CD4-positive, alpha-beta T cell treated with Interleukin-12 subunit alpha and Interleukin-12 subunit beta, for 1 hour (primary cell): Measurements from ENCODE around the gene HOXA9.

Experiments
- DNase-seq: peaks from one replicate; pipeline ENCODE4 v3.0.0-alpha.2; 2020

Gene HOXA9

DNA sequence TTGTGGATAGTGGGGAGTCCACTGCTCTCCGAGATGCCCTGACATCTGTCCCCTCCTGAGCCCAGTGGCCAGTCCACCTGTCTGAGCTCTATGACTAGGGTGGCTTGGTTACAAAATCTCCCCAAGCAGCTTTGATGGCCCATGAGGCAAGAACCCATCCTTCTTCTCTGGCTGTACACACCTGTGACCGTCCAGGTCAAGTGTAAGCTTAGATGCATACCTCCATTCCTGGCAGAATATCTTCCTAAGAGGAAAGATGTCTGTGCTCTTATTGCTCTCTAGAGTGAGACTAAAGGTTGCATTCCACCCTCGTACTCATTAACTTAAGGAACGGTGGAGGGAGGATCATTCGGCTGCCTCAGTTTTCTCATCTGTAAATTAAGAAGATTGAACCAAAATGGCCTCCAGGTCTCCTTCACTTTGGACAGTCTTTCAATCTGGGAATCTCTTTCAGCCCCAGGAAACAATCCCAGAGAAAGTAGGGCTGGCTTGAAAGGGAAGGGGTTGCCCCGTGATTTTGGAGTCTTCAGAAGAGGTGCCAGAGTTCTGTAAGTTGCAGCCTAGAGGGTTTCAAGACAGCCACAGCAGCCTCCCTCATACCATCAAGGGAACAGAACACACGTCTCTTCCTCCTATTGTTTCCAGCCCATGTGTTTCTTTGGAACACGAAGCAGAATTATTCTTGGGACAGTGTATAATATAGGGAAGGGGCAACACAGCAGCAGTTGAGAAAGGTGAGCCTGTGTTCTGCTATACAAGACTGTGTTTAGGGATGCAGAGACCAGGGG is 40.2 kb downstream of the HOXA9 start:
- DNase-seq, result no peak

DNA sequence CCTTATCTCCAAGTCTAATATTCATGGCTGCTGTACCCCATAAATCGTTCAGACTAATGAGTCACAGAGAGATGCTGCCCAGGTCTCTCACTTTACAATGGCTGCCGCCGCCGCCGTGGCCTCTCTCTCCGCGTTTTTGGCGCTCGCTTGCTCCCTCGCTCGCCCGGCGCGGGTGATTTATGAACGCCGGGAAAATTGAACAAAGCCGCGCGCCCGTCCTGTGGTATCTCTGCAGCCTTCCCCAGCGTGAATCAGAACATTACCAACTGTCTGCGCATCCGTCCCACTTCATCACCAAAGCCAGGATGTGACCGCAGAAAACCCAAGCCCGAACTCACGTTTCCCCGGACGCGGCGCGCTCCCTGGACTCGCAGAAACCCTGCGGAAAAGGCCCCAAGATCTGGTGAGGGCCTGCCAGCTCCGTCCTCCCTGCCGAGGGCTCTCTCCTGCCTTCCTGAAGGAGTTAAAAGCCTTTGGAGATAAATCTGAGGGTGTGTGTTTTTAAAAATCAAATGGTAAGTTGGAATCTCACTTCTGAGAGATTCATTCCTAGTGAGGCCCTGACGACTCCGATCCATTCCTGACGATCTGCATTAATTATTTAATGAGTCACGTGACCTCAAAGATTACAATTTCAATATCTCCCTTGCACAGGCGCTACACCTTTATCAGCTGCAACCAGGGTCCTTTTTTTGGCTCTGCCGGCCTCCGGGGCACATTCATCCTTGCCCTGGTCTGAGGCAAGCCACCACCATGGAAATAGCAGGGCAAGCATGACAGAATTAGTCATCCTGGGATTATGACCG is 41.0 kb downstream of the HOXA9 start:
- DNase-seq, result no peak

DNA sequence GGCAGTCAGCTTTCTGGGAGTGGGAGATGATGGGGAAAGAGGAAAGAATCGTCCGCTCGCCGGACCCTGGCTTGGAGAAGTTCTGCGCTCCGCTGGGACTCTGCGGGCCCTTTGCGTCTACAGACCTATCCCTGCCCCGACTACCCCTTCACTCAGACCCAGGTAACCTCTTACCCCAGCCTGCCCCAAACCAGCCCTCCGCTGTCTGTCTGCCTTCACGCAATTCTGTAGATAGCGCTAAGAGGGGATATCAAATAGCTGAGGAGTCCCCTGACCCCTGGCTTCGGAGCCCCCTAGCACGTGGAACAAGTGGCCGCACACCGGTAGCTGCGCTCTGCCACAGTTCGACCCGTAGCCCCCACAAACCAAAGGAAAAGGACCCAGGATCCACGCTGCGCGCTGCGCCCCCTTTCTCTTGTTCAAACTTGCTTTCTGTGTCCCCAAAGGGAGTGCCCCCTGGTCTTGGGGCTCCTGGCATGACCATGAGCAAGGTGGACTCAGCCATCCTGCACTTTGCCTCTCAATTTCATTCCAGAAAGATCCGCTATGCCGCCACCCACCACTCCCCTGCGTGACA is 41.8 kb downstream of the HOXA9 start:
- no peak for DNase-seq

DNA sequence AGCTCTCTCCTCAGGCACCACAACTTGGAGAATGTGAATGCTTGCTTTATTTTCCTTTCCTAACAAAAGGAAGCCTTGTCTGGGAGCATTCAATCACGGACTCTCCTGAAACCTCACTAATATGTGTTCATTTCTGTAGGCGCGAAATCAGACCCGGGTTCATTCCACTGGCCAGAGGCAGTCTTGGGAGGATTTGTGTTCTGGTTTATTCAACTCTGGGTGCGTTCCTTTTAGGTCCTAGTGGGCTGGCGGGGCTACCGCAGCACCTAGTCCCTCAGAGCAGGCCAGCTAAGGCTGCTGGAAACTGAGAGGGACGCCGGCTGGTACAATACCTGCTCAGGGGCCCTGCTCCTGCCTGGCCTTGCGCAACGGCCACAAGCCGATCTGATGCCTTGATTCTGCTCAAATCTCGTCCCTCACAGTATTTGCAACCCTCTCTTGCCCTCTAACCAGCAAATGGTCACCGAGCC is 42.3 kb downstream of the HOXA9 start:
- DNase-seq, result no peak

GRCh38 chr7:27122077-27122910 is 43.0 kb downstream of the HOXA9 start:
- no peak for DNase-seq

- no peak for DNase-seq
These were observed 43.7 kb downstream of the HOXA9 start for GRCh38 chr7:27121684-27122076.

- no peak for DNase-seq
These were observed 45.9 kb downstream of the HOXA9 start for GRCh38 chr7:27119412-27119911.

DNA sequence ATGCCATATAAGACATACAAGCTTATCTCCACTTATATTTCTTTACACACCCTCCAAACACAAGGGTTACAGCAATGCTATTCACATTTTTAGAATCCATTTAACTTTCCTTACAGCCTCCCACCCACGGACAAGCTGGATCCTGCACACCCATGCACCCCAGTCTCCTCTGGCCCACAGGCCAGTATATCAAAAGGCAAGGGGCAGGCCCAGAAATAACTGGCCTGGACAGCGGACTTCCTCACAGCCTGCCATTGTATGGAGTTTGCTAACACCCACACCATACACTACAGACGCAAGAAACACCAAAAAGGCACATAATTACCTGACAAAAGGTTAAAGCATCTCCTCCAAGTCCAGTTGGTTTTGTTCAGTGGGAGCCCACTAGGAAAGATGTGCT is 46.8 kb downstream of the HOXA9 start:
- no peak for DNase-seq

DNA sequence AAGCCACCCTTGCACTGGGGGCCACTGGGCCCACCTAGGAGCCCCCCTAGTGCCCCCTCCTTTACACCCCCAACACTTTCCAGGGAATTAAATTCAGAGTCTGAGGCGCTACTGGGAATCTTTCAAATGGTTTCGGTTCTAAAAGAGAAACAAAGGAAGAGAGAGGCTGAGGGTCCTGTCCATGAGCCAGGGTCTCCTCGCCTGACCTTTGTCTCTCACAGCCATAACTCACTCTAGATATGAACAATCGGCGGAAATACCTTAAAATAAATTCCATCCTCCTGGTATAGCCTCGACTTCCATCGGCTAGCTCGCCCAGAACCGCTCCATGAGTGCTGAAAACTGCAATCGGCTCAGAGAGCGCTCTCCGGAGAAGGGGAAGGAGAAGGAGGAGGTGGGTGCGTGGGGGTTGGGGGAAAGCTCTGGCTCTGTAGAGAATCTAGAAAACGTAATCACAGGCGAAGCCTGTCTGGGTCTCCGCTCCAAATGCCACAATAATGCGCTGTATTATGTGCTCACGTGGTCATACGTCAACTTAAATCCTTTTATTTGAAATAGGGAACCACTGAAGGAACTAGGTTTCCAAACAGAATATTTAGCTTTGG is 47.3 kb downstream of the HOXA9 start:
- no peak for DNase-seq

DNA sequence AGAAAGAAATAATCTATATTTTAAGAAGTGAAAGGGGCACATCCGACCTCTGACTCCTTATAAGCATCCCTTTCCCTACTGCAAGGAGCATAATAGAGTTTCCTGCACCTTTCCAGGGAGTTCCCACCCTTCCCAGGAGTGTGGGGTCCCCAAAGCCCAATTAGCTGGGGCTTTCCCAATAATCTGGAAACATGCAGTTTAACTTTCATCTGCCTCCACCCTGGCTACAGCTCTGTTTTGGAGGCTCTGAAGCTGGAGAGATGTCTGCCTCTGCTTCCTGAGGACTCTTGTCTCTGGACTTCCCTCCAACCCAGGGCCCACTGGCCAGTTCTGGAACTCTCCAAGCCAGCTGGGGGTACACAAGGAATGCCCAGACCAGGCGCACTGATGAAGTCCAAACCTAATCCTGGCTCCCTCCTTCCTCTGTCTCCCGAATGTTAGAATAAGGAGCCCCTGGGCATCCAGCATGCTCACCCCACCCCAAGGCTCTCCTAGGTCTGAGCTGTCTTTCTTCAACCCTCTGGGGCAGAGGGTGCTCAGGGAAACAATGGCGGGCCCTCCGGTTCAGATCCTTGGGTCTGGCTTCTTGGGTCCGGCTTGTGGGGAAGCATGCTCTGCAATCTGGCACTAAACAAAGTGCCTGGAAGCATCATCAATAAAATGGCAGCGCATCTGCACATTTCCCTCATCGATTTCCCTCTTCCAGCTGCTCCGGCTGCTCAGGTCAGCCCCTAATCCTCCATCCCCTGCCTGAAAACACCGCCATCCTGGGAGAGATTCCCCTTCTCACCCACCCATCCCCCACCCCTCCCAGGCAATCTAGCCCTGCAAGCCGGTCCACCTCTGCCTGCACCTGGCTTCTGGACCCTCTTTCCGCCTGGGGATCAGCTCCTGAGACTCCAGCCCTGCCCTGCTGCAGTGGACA is 48.1 kb downstream of the HOXA9 start:
- DNase-seq, result no peak

GRCh38 chr7:27116031-27116961 is 49.0 kb downstream of the HOXA9 start:
- DNase-seq, result no peak

- DNase-seq, result no peak
These were observed 49.9 kb downstream of the HOXA9 start for GRCh38 chr7:27115221-27116026.

GRCh38 chr7:27114881-27115220 is 50.5 kb downstream of the HOXA9 start:
- no peak for DNase-seq

- no peak for DNase-seq
These were observed 51.2 kb downstream of the HOXA9 start for GRCh38 chr7:27113991-27114769.

- DNase-seq, result no peak
These were observed 52.1 kb downstream of the HOXA9 start for GRCh38 chr7:27112955-27113949.
